Activated T-cell treated with anti-CD3 and anti-CD28 coated beads, Interleukin-2, amount 50 U/mL, for 24 hours (primary cell): ENCODE data around the gene TBC1D16.

Source experiments
- DNase-seq: peaks from one replicate; pipeline ENCODE4 v3.0.0-alpha.2; 2020
- H3K27ac Mint-ChIP-seq: 2 replicates; pipeline ENCODE4 v1.8.0; 2020; ENCODE audit warnings: mild to moderate bottlenecking, mixed read lengths
- H3K27me3 Mint-ChIP-seq: 2 replicates; pipeline ENCODE4 v1.8.0; 2020; ENCODE audit warnings: mixed read lengths
- H3K36me3 Mint-ChIP-seq: 2 replicates; pipeline ENCODE4 v1.8.0; 2020; ENCODE audit warnings: low read depth, mixed read lengths
- H3K4me1 Mint-ChIP-seq: 2 replicates; pipeline ENCODE4 v1.8.0; 2020; ENCODE audit warnings: low read depth, mixed read lengths
- H3K4me3 Mint-ChIP-seq: 2 replicates; pipeline ENCODE4 v1.8.0; 2020; ENCODE audit warnings: mild to moderate bottlenecking, moderate library complexity, mixed read lengths
- H3K9me3 Mint-ChIP-seq: 2 replicates; pipeline ENCODE4 v1.8.0; 2020; ENCODE audit warnings: mixed read lengths

TBC1D16 gene

GRCh38 chr17:79985361-79985942 lies 50.2 kb downstream of the TBC1D16 start:
- no peaks in the 10 kb centered on the region for H3K36me3 Mint-ChIP-seq

GRCh38 chr17:79984877-79985276 lies 50.8 kb downstream of the TBC1D16 start:
- peak; percentile 2 for DNase-seq
- no peaks in the 10 kb centered on the region for H3K27me3 Mint-ChIP-seq
- no peaks in the 10 kb centered on the region for H3K36me3 Mint-ChIP-seq
- no peak overlapping the region for H3K4me3 Mint-ChIP-seq
- peaks cover 8% of the 10 kb centered on the region for H3K4me1 Mint-ChIP-seq
- no peak overlapping the region for H3K27ac Mint-ChIP-seq
- no peaks in the 10 kb centered on the region for H3K9me3 Mint-ChIP-seq

More at GRCh38 chr17:79985361-79985942, 50.2 kb downstream of the TBC1D16 start:
- Mint-ChIP-seq H3K9me3 (no peaks in the 10 kb centered on the region), H3K27ac (no peak overlapping the region), H3K27me3 (no peaks in the 10 kb centered on the region), H3K4me1 (peaks cover 8% of the 10 kb centered on the region), H3K4me3 (no peak overlapping the region)
- DNase-seq = peak; percentile 7

GRCh38 chr17:79984045-79984840 lies 51.4 kb downstream of the TBC1D16 start:
- H3K36me3 Mint-ChIP-seq = no peaks in the 10 kb centered on the region
- DNase-seq = no peak
- no peaks in the 10 kb centered on the region for H3K9me3 Mint-ChIP-seq
- no peak overlapping the region for H3K4me3 Mint-ChIP-seq
- H3K27ac Mint-ChIP-seq = no peak overlapping the region
- H3K27me3 Mint-ChIP-seq = no peaks in the 10 kb centered on the region
- peaks cover 8% of the 10 kb centered on the region for H3K4me1 Mint-ChIP-seq

DNA sequence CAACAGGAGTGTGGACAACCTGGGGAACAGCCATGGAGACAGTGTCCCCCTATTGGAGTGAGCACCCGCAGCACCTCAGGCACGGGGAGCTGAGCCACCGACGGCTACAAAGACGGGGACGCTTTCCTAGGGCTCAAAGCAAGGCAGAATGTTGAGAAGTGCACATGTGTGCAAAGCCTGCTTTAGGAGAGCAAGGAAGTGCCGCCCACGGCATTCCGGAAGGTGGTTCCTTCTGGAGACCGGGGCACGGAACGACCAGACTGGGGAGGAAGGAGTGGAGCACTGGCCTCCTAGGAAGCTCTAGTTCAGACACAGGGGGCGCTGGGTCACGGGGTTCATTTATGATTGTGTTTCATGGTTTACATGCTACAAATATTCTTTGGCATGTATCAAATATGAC lies 52.2 kb downstream of the TBC1D16 start:
- DNase-seq = no peak
- Mint-ChIP-seq H3K9me3 (no peaks in the 10 kb centered on the region), H3K27ac (no peak overlapping the region), H3K36me3 (no peaks in the 10 kb centered on the region), H3K4me1 (peaks cover 7% of the 10 kb centered on the region), H3K4me3 (no peak overlapping the region), H3K27me3 (no peaks in the 10 kb centered on the region)

GRCh38 chr17:79982986-79983385 lies 52.7 kb downstream of the TBC1D16 start:
- Mint-ChIP-seq H3K36me3 (no peaks in the 10 kb centered on the region), H3K9me3 (no peaks in the 10 kb centered on the region), H3K4me3 (no peak overlapping the region), H3K27me3 (no peaks in the 10 kb centered on the region), H3K27ac (no peak overlapping the region), H3K4me1 (peaks cover 3% of the 10 kb centered on the region)
- peak; percentile 15 for DNase-seq

GRCh38 chr17:79981661-79982101 lies 54.0 kb downstream of the TBC1D16 start:
- Mint-ChIP-seq H3K36me3 (no peaks in the 10 kb centered on the region), H3K9me3 (no peaks in the 10 kb centered on the region), H3K27ac (no peak overlapping the region), H3K4me3 (no peak overlapping the region), H3K4me1 (no peaks in the 10 kb centered on the region), H3K27me3 (no peaks in the 10 kb centered on the region)
- DNase-seq = peak; percentile 0

GRCh38 chr17:79981090-79981489 lies 54.6 kb downstream of the TBC1D16 start:
- peak; percentile 3 for DNase-seq
- no peaks in the 10 kb centered on the region for H3K36me3 Mint-ChIP-seq
- no peak overlapping the region for H3K4me3 Mint-ChIP-seq
- no peak overlapping the region for H3K27ac Mint-ChIP-seq
- H3K9me3 Mint-ChIP-seq = no peaks in the 10 kb centered on the region
- H3K27me3 Mint-ChIP-seq = no peaks in the 10 kb centered on the region
- H3K4me1 Mint-ChIP-seq = no peaks in the 10 kb centered on the region

DNA sequence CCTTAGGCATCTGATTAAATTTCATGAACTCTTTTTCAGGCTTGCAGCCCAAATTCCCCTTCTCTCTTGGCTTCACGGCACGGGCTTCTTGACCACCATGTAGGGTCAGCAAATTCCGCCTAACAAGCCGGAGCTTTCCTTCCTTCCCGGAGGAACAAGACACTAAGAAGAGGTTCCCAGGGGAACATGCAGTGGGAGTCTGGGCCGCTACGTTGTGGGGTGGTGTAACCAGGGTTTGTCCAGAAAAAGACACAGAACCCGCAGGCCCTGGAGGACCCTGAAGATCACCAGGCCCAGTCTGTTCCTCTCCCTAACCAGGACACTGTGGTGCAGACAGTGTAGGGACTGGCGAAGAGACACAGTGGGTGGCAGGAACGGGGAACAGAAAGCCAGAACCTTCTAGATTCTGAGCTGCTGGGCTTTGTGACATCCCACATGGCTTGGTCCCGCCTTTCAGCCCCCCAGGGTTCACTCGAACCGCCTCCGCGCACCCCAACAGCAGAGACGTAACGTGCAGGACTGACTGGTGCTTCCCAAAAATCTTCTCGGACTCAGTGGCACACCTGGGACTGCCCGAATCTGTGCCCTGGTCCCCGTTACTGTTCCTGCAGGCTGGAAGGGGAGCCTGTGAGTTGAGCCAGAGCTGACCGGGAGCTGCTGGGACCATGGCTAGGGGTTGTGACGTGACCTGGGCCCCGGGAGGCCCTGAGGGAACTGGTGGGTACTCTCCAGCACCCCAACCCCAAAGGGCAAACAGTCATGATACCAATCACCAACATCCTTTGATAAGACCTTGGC lies 55.2 kb downstream of the TBC1D16 start:
- H3K27me3 Mint-ChIP-seq = no peaks in the 10 kb centered on the region
- no peak overlapping the region for H3K27ac Mint-ChIP-seq
- no peaks in the 10 kb centered on the region for H3K9me3 Mint-ChIP-seq
- no peaks in the 10 kb centered on the region for H3K4me1 Mint-ChIP-seq
- H3K4me3 Mint-ChIP-seq = no peak overlapping the region
- peak; percentile 19 for DNase-seq
- no peaks in the 10 kb centered on the region for H3K36me3 Mint-ChIP-seq

GRCh38 chr17:79979816-79980215 lies 55.9 kb downstream of the TBC1D16 start:
- H3K27me3 Mint-ChIP-seq = no peaks in the 10 kb centered on the region
- no peaks in the 10 kb centered on the region for H3K9me3 Mint-ChIP-seq
- H3K36me3 Mint-ChIP-seq = no peaks in the 10 kb centered on the region
- no peak overlapping the region for H3K27ac Mint-ChIP-seq
- DNase-seq = peak; percentile 2
- H3K4me3 Mint-ChIP-seq = no peak overlapping the region
- H3K4me1 Mint-ChIP-seq = no peaks in the 10 kb centered on the region

DNA sequence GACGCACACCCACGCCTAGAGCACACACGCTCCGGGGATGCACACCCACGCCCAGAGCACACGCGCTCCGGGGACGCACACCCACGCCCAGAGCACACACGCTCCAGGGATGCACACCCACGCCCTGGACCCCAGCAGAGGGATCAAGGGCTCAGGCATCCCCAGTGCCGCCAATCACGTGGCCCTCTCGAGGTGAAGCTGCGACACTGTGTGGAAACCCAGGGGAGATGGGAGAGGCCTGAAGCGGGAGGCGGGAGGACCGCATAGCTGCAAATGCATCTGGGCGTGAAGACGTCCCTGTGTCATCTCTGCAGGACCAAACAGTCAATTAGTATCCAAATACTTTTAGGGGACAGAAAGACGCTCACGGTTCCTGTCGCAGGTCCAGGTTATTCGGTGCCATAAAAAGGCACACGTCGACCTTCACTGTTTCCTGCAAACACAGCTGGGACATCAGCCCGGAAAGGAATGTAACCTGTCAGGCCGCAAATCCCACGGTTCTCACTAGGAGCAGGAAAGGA lies 56.4 kb downstream of the TBC1D16 start:
- peak; percentile 11 for DNase-seq
- no peak overlapping the region for H3K4me3 Mint-ChIP-seq

DNA sequence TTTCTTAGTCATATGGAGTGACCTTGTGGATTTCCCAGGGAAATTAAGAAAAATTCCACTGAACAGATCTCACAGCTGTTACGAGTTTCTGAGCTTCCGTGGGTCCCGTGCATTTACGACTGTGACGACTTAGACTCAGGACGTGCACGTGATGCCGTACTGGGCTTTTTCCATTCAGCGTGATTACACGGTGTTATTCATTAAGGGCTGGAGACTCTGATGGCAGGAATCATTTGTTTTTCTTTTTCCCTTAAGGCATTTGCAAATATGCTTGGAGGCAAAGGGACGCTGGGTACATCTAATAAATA lies 57.2 kb downstream of the TBC1D16 start:
- H3K4me1 Mint-ChIP-seq = no peaks in the 10 kb centered on the region
- H3K27me3 Mint-ChIP-seq = no peaks in the 10 kb centered on the region
- H3K27ac Mint-ChIP-seq = no peak overlapping the region
- H3K4me3 Mint-ChIP-seq = no peak overlapping the region
- no peaks in the 10 kb centered on the region for H3K36me3 Mint-ChIP-seq
- no peak for DNase-seq
- no peaks in the 10 kb centered on the region for H3K9me3 Mint-ChIP-seq

More for the DNA sequence above, 56.4 kb downstream of the TBC1D16 start:
- H3K27me3 Mint-ChIP-seq = no peaks in the 10 kb centered on the region
- H3K27ac Mint-ChIP-seq = no peak overlapping the region
- no peaks in the 10 kb centered on the region for H3K36me3 Mint-ChIP-seq
- no peaks in the 10 kb centered on the region for H3K9me3 Mint-ChIP-seq
- no peaks in the 10 kb centered on the region for H3K4me1 Mint-ChIP-seq

- Mint-ChIP-seq H3K4me3 (no peak overlapping the region), H3K27ac (no peak overlapping the region), H3K9me3 (no peaks in the 10 kb centered on the region), H3K36me3 (no peaks in the 10 kb centered on the region), H3K4me1 (no peaks in the 10 kb centered on the region), H3K27me3 (no peaks in the 10 kb centered on the region)
- peak; percentile 14 for DNase-seq
Observed at GRCh38 chr17:79977708-79978547, 57.7 kb downstream of the TBC1D16 start.

- H3K27ac Mint-ChIP-seq = peak overlapping the region; percentile 37
- no peak overlapping the region for H3K4me3 Mint-ChIP-seq
- no peaks in the 10 kb centered on the region for H3K4me1 Mint-ChIP-seq
- H3K36me3 Mint-ChIP-seq = no peaks in the 10 kb centered on the region
- no peaks in the 10 kb centered on the region for H3K27me3 Mint-ChIP-seq
- H3K9me3 Mint-ChIP-seq = no peaks in the 10 kb centered on the region
- DNase-seq = peak; percentile 5
Observed at GRCh38 chr17:79977161-79977631, 58.5 kb downstream of the TBC1D16 start.

DNA sequence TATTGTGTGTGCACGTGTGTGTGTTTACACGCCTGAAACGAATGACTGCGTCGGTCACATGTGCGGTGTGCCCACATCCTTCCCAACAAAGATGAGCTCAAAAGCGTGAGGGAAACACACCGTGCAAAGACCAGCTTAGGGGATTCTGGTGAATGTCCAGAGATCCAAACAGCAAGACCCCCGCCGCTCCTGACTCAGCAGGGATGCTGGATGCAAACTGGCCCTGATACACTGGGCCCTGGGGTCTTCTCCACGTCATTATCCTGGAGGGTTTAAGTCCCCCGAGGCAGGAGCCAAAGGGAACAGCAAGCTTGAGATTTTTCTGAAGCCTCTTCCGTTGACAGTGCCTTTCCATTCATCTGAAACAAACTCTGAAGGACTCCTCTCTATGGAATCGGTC lies 59.2 kb downstream of the TBC1D16 start:
- peak; percentile 2 for DNase-seq
- Mint-ChIP-seq H3K36me3 (no peaks in the 10 kb centered on the region), H3K27ac (no peak overlapping the region), H3K9me3 (no peaks in the 10 kb centered on the region), H3K4me1 (no peaks in the 10 kb centered on the region), H3K4me3 (no peak overlapping the region), H3K27me3 (no peaks in the 10 kb centered on the region)
